ENCODE results near the gene SACS. TPM values are rescaled to one million over a fixed set of nuclear protein-coding genes. Genes with fewer than 3 reads are reported as not detected.

Gene SACS
- total and polyA plus RNA-seq, 2 of the 8 experiments (the other 6 are each of a cell fraction or from before 2014, with no cell fraction given): 11.0 to 54.2 TPM

- TF ChIP-seq POLR2AphosphoS5 (IDR thresholded peaks at IDR 0.05; ENCODE audit: low read depth, low read length) (no peak), POLR2A (IDR thresholded peaks at IDR 0.05; ENCODE audit: control extremely low read depth in 1 of 2, low read depth in 2 of 2, low read length in 2 of 2) (no peak), CHD2 (IDR thresholded peaks at IDR 0.05; ENCODE audit: low read length) (no peak), SAP30 (IDR thresholded peaks at IDR 0.05; ENCODE audit: insufficient read depth, insufficient replicate concordance, low read length) (no peak), BCL11A (IDR thresholded peaks at IDR 0.05; ENCODE audit: low read depth in 2 of 2, low read length in 2 of 2) (no peak), RAD21 (IDR thresholded peaks at IDR 0.05 in 1 of 2, conservative IDR thresholded peaks at IDR 0.05 in 1 of 2; ENCODE audit: low read depth in 2 of 2, low read length in 2 of 2) (no peak), TCF12 (IDR thresholded peaks at IDR 0.05; ENCODE audit: low read depth, low read length) (no peak)
Observed at GRCh38 chr13:23352161-23352560, 81.3 kb downstream of the SACS start (continued).

Measured in H1 (cell line).